NCI-H2196 treated with DMSO at 0.1 percent for 48 hours (cell line): ENCODE measurements around the gene DHX38.
"Not testable (repeated sequence)": the region's sequence is repeated elsewhere in the genome, so short reads cannot be mapped to it uniquely, and the experiment has no call there.

ENCODE experiments used
- DNase-seq: peaks from one replicate; lab custom pipeline; 2025; ENCODE audit not compliant: unreplicated experiment; lab: John Stamatoyannopoulos, UW

Gene DHX38

DNA sequence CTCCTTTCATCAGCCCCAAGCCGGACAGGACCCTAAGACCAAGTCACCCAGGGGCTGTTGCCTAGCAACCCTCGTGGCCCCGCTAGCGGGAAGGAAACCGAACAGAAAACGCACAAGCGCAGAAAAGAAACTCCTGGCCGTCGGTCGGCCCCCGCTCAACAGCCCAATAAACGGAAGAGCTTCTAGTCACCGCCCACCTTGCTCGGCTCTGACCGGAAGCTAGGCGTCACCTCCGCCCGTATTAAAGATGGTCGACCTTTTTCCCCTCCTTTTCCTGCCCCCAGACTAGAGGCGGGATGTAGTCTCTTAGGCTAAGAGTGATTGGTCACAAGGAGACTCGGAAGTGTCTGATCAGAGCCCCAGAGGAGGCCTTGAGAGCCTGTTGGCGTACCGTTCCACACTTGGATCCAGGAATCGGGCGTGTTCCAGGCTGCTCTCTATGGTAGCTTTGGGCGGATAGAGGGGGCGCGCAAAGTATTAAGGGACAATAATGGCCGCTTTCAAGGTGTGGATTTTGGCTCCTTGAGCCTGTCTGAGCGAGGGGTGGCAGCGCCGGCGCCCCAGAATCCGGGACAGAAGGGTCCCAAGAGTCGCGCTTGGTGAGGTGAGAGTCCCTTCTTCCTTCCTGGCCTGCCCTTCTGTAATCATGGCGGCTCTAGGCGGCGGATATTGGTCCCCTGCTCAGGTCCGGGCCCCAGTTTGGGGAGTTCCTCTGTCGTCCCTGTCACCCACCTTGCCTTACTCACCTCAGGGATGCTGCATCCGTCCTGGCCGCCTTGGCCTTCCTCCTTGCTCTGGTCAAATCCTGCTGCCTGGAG is at the start of gene DHX38, which contains the start of gene TXNL4B:
Gene DHX38 (plus strand): TSS at position 400 of the 818 bp plus-strand sequence. CDS start 2,311 bp downstream, outside the sequence.
Gene TXNL4B (minus strand): TSS at position 173 of the 818 bp plus-strand sequence. CDS start 2,871 bp downstream, outside the sequence.
- DNase-seq: peak; percentile 88

GRCh38 chr16:72044296-72044695 is 49.4 kb upstream of the DHX38 start:
- DNase-seq: no peak

- no peak for DNase-seq
These were observed 48.8 kb upstream of the DHX38 start for GRCh38 chr16:72044825-72045359.

DNA sequence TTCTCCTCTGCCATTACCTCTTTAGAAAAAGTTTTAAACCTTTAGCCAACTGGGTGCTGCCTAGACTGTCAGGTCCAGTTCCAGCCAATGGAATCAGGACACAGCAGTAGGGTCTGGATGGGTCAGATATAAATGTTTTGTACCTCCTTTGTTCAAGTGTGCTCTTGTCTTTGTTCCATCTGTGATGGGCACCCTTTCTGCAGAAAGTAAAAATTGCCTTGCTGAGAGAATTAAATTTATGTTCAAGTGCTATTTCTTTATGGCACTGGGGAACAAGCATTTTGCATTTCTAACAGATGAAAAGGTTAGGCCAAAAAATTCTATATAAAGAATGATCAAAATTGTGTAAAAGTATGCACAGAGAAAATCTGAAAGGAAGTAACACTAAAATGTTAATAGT is 44.5 kb upstream of the DHX38 start:
- no peak for DNase-seq

DNA sequence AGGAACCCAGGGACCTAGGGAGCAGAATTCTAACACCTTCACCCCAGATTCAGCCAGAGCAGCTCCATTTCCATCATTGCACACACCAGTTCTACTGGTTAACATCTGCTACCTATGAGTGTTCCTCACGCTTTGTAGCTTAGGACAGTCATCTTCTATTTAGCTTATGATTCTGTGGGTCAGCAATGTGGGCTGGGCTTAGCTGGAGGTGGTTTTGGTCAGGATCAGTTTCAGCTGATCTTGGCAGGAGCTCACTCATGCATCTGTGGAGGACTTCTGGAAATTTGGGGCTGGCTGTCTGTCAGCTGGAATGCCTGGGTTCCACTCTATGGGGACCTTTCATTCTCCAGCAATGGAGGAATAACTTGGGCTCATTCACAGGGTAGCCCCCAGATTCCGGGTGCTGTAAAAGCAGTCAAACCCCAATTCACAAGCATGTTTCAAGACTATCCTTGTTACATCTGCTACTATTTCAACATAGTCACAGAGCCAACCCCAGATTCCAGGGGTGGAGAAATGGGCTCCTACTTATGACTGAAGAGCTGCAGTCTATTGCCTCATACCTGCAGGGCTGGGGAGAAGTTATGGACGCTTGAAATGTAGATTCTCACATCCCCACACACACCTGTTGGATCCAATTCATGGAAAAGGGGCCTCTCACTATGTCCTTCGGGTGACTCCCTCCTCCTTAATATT is 42.7 kb upstream of the DHX38 start:
- DNase-seq: no peak

GRCh38 chr16:72051818-72052217 is 41.8 kb upstream of the DHX38 start:
- no peak for DNase-seq

GRCh38 chr16:72054254-72054847 is 39.3 kb upstream of the DHX38 start, which contains the start of gene HP:
Gene HP, plus strand, starts transcription at chr16:72054505. Its CDS starts 148 bp downstream, at chr16:72054653.
- not testable (repeated sequence) for DNase-seq

DNA sequence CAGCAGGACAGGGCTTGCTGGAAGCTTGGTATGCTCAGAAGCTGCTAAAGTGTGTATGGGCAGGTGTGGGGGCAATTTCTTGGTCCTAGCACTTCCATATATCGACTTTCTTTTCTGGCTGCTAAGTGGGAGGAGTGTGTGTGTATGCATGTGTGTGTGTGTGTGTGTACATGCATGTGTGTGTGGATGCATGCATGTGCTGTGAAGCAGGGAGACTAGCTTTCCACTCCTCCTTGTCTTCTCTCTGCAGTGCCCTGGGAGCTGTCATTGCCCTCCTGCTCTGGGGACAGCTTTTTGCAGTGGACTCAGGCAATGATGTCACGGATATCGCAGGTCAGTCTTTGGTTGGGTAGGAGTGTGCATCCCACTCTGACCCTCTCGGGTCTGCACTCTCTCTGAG is 37.7 kb upstream of the DHX38 start:
- no peak for DNase-seq

DNA sequence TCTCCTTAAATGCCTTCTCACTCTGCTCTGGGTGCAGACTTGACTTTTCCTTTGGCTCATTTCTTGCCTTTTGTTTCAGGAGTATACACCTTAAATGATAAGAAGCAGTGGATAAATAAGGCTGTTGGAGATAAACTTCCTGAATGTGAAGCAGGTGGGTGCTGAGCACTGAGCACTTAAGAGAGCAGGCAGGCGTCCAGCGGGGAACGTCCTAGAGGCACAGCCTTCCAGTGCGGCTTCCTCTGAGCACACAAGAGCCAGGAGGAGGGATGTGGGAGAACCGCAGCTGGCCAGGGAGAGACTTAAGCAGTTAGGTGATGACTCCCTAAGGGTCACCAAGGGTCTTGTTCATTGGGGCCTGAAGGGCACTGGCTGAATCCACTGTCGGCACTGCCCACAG is 36.3 kb upstream of the DHX38 start:
- not testable (repeated sequence) for DNase-seq

GRCh38 chr16:72059060-72059459 is 34.6 kb upstream of the DHX38 start:
- not testable (repeated sequence) for DNase-seq

- no peak for DNase-seq
These were observed 33.2 kb upstream of the DHX38 start for GRCh38 chr16:72060405-72060804.

DNA sequence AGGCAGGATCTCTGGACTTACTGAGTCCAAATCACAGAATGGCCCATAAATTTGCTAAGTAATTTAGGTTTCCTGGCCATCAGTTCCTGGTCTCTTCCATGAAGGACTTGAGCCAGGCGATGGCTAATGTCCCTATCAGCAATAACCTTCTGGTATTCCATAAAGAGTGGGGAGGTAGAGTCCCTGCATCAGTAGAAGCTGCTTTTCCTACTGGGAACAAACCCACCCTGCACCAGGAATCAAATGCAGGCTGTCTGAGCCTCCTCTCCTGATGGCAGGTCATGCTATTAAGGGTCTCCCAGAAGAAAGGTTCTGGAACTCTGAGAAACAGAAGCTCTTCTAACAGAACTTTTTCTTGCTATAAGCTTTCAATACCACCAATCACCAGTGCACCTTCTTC is 32.1 kb upstream of the DHX38 start:
- DNase-seq: no peak

- DNase-seq: no peak
These were observed 29.2 kb upstream of the DHX38 start for GRCh38 chr16:72064361-72064894.

DNA sequence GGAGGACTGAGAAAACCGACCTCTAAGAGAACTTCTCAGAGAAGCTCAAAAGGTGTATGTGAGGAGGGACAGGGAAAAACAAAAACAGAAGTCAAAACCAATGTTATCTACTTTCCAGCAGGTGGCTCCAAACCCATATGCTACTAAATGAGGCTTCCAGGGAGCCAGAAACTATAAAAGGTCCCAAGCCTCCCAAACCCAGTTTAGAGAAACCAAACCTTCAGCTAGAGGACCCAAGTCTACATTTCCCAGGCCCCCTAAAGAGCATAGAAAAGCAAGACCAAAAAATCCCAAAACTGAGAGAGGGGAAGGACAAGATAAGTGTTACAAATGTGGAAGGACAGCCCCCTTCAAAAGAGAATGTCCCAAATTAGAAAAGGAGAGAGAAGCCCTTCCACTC is 26.9 kb upstream of the DHX38 start:
- peak; percentile 2 for DNase-seq

- no peak for DNase-seq
These were observed 24.7 kb upstream of the DHX38 start for GRCh38 chr16:72068930-72069329.

- no peak for DNase-seq
These were observed 20.9 kb upstream of the DHX38 start for GRCh38 chr16:72072514-72073342.

DNA sequence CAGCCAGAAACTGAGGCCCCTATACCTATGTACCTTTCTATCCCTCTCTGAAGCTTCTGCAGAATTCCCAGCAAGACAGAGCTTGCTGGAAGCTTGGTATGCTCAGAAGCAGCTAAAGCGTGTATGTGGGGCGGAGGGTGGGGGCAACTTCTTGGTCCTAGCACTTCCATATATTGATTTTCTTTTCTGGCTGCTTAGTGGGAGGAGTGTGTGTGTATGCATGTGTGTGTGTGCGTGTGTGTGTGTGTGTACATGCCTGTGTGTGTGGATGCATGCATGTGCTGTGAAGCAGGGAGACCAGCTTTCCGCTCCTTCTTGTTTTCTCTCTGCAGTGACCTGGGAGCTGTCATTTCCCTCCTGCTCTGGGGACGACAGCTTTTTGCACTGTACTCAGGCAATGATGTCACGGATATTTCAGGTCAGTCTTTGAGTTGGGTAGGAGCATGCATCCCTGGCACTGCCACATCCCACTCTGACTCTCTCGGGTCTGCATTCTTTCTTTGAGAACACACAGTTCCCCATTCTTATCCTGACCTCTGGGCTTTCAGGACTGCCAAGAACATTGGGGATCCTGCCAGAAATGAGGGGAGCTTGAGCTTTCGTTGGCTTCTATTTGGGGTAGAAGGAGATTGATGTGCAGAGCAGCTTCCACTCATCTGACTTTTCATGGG is 20.0 kb upstream of the DHX38 start:
- no peak for DNase-seq

DNA sequence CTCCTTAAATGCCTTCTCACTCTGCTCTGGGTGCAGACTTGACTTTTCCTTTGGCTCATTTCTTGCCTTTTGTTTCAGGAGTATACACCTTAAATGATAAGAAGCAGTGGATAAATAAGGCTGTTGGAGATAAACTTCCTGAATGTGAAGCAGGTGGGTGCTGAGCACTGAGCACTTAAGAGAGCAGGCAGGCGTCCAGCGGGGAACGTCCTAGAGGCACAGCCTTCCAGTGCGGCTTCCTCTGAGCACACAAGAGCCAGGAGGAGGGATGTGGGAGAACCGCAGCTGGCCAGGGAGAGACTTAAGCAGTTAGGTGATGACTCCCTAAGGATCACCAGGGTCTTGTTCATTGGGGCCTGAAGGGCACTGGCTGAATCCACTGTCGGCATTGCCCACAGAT is 18.6 kb upstream of the DHX38 start:
- DNase-seq: not testable (repeated sequence)

DNA sequence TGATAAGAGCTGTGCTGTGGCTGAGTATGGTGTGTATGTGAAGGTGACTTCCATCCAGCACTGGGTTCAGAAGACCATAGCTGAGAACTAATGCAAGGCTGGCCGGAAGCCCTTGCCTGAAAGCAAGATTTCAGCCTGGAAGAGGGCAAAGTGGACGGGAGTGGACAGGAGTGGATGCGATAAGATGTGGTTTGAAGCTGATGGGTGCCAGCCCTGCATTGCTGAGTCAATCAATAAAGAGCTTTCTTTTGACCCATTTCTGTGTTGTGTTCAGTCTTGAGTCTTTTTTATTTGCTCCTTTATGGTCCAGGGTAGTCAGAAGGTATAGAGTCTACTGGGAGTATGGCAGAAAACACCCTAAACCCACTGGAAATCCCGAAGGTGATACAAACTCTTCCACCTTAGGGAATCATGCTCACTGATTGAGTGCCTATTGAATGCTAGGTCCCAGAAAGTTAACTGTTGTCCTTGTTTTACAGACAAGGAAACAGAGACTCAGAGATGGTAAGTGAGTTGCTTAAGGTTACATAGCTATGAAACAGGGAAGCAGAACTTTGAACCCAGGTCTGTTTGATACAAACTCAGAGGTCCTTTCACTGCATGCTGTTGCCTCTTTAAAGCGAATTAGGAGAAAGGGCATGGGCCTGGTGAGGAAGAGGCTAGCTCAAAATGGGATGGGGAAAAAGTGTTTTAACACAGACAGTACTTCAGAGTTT is 16.5 kb upstream of the DHX38 start:
- DNase-seq: not testable (repeated sequence)
